GM12878 (cell line): ENCODE results near the gene ATP8A1. TPM values are rescaled to one million over a fixed set of nuclear protein-coding genes. Genes with fewer than 3 reads are reported as not detected.
"Not testable (repeated sequence)": the region's sequence is repeated elsewhere in the genome, so short reads cannot be mapped to it uniquely, and the experiment has no call there.

Experiments
- ATAC-seq: fragments of 200-7000 bp; cut with Tn5 transposase; 3 replicates; pipeline ENCODE4 v1.9.1; 2020; ENCODE audit warnings: mild to moderate bottlenecking, moderate library complexity
- BruUV-seq: library from RNA; stranded (reverse); fragments of 400-500 nt; replicated peaks from 2 replicates; lab custom pipeline; 2021; lab: Mats Ljungman, UMichigan
- CTCF ChIA-PET: fragments of 300-600 bp; sonication (Branson Sonifier 250); formaldehyde crosslinking; extraction: SDS; loops from one replicate; lab custom pipeline; 2021; ENCODE audit warnings: inconsistent platforms; lab: Yijun Ruan, JAX
- POLR2A ChIA-PET: fragments of 350-600 bp; formaldehyde crosslinking; extraction: SDS; loops from one replicate; lab custom pipeline; 2021; ENCODE audit warnings: inconsistent platforms; lab: Charles Lee
- RAD21 ChIA-PET: fragments of 300-600 bp; sonication (Branson Sonifier 250); formaldehyde crosslinking; loops from one replicate; lab custom pipeline; 2023; ENCODE audit warnings: antibody characterized with exemption; ENCODE audit not compliant: unreplicated experiment; lab: Charles Lee
- SMC1A ChIA-PET: fragments of 300-600 bp; sonication (Branson Sonifier 250); formaldehyde crosslinking; loops from one replicate; lab custom pipeline; 2023; ENCODE audit not compliant: unreplicated experiment, uncharacterized antibody; lab: Charles Lee
- DNase-seq: peaks from one replicate; pipeline ENCODE4 v3.0.0-alpha.2; 2011; ENCODE audit warnings: low read depth, low spot score
- FAIRE-seq: peaks from 3 replicates; lab custom pipeline; 2011; peaks lifted over from hg19 to GRCh38; lab: Jason Lieb, UNC
- H2AFZ ChIP-seq: 2 replicates; pipeline ENCODE4 v1.6.0; 2011; ENCODE audit warnings: low read depth, low read length, control low read depth; ENCODE audit not compliant: control insufficient read depth
- H3K27ac ChIP-seq: 2 replicates; pipeline ENCODE4 v1.5.1; 2011; ENCODE audit warnings: control low read depth; ENCODE audit not compliant: control insufficient read depth, insufficient read depth
- H3K27me3 ChIP-seq, 2 experiments: replicated peaks in 1 of 2; 2 replicates each; pipeline versions ENCODE4 v1.6.0 to v1.6.1; 2011; ENCODE audit warnings: low read length in 1 of 2; ENCODE audit not compliant: control insufficient read depth in 2 of 2, insufficient read depth in 2 of 2
- H3K36me3 ChIP-seq, 2 experiments: 2 replicates each; pipeline ENCODE4 v1.5.1; 2011; ENCODE audit warnings: low read length in 1 of 2; ENCODE audit not compliant: control insufficient read depth in 2 of 2, insufficient read depth in 2 of 2
- H3K4me1 ChIP-seq: 2 replicates; pipeline ENCODE4 v1.6.1; 2011; ENCODE audit warnings: mild to moderate bottlenecking, low read length, moderate library complexity, mixed read lengths; ENCODE audit not compliant: control insufficient read depth, insufficient read depth
- H3K4me2 ChIP-seq: 2 replicates; pipeline ENCODE4 v1.6.0; 2011; ENCODE audit warnings: control low read depth; ENCODE audit not compliant: control insufficient read depth, insufficient read depth
- H3K4me3 ChIP-seq: fragments of 200-600 bp; sonication (generic); 2 replicates; pipeline ENCODE4 v1.5.1; 2016
- H3K79me2 ChIP-seq: 2 replicates; pipeline ENCODE4 v1.6.0; 2011; ENCODE audit warnings: low read length; ENCODE audit not compliant: control insufficient read depth, insufficient read depth
- H3K9ac ChIP-seq: 2 replicates; pipeline ENCODE4 v1.8.0; 2011; ENCODE audit warnings: low read length, control low read depth, mixed read lengths; ENCODE audit not compliant: control insufficient read depth, insufficient read depth
- H3K9me3 ChIP-seq: replicated peaks from 3 replicates; pipeline ENCODE4 v1.5.1; 2011; ENCODE audit warnings: mild to moderate bottlenecking, low read length; ENCODE audit not compliant: control insufficient read depth, insufficient read depth
- H4K20me1 ChIP-seq: 2 replicates; pipeline ENCODE4 v1.6.0; 2011; ENCODE audit not compliant: control insufficient read depth, insufficient read depth
- CTCF ChIP-seq, 3 experiments: IDR thresholded peaks in 2 of 3; conservative IDR thresholded peaks in 1 of 3; 2 replicates each; pipeline ENCODE4 v1.5.1; 2011; ENCODE audit warnings: low read depth in 3 of 3, low read length in 3 of 3, mild to moderate bottlenecking in 3 of 3, control low read depth in 2 of 3, moderate library complexity in 2 of 3, inconsistent platforms in 1 of 3, mixed read lengths in 1 of 3; ENCODE audit not compliant: control insufficient read depth in 2 of 3, insufficient read depth in 1 of 3; ENCODE audit errors: extremely low read depth in 1 of 3
- HDGF ChIP-seq: fragments of 450-650 bp; IDR thresholded peaks from 2 replicates; pipeline ENCODE4 v1.6.1; 2016; ENCODE audit warnings: antibody characterized with exemption
- REST ChIP-seq: IDR thresholded peaks from 2 replicates; pipeline ENCODE4 v1.6.1; 2012; ENCODE audit warnings: mild to moderate bottlenecking, low read depth, low read length
- ZBED1 ChIP-seq: IDR thresholded peaks from 2 replicates; pipeline ENCODE4 v1.6.1; 2016; ENCODE audit warnings: borderline replicate concordance
- WGBS: methylation state at CpG from one replicate; pipeline ENCODE4 v1.1.6; 2016; ENCODE audit warnings: low lambda C conversion rate; ENCODE audit not compliant: insufficient replicate concordance, insufficient coverage; ENCODE audit errors: missing lambda C conversion rate; 5-methylcytosine and 5-hydroxymethylcytosine counted together
- in situ Hi-C: fragments of 300-500 bp; cut with MboI; formaldehyde crosslinking; loops from 9 replicates; pipeline ENCODE4 v1.14.3; 2018; ENCODE audit warnings: mixed read lengths
- intact Hi-C: fragments of 100-400 bp; cut with micrococcal nuclease; formaldehyde crosslinking; loops from one replicate; pipeline ENCODE4 v1.14.2; 2022; ENCODE audit not compliant: unreplicated experiment
- polyA plus RNA-seq, 11 experiments: library from polyadenylated mRNA; depleted of rRNA in 4 of 11; unstranded in 6 of 11; stranded (reverse) in 5 of 11; fragments of >200 nt; fragmentation: Nextera tagmentation in 4 of 11; fragmentation: Illumina TruSeq in 1 of 11; extraction: Ambion mirVana in 4 of 11; extraction: Trizol in 1 of 11; gene quantifications; 1 replicate in 1 of 11; 2 replicates in 10 of 11; pipeline versions ENCODE4 v1.2.1 to v1.2.3, GENCODE V29; 2011 to 2016; ENCODE audit warnings: inconsistent platforms in 2 of 11, missing spikeins in 2 of 11, low read depth in 1 of 11
- total RNA-seq, 4 experiments: library from RNA; depleted of rRNA in 3 of 4; stranded (reverse); fragments of >200 nt in 3 of 4; fragmentation: Illumina TruSeq in 1 of 4; extraction: Trizol in 1 of 4; gene quantifications; 2 replicates each; pipeline versions ENCODE4 v1.2.1 to v1.2.3, GENCODE V29; 2013 to 2021

The ATP8A1 gene
- total and polyA plus RNA-seq, 10 of the 15 experiments (the other 5 are each of a cell fraction or from before 2014, with no cell fraction given), result 9.0 to 116 (median 37.3) TPM

- ChIA-PET RAD21 (interaction anchor here (1.0 to 3.8 kb wide), 2 partner anchors 8 to 33 kb away, joined by 3 to 25 read pairs; no protein-coding TSS in a partner anchor), CTCF (interaction anchor here (1.1 to 1.4 kb wide), 2 partner anchors 11 to 32 kb away, joined by 3 to 4 read pairs; no protein-coding TSS in a partner anchor), POLR2A (interaction anchor here (1.1 kb wide), 1 partner anchor 8 kb away, joined by 3 read pairs; no protein-coding TSS in a partner anchor), SMC1A (interaction anchor here (1.1 to 5.7 kb wide), 2 partner anchors 8 to 116 kb away, joined by 3 to 42 read pairs; no protein-coding TSS in a partner anchor)
- no peaks in the 10 kb centered on the region for H4K20me1 ChIP-seq
- no peaks in the 10 kb centered on the region for H3K79me2 ChIP-seq
- no peak overlapping the region for H3K4me2 ChIP-seq
- intact Hi-C loops (loop anchor here (5.0 kb wide), 1 partner anchor 35 kb away; no protein-coding TSS in a partner anchor), in situ Hi-C loops (no loop called here)
- no peak for DNase-seq
- no peak overlapping the region; the same call in 1 of the 2 replicates for H3K27ac ChIP-seq
- no peaks in the 10 kb centered on the region for H3K27me3 ChIP-seq
- no peak overlapping the region for H2AFZ ChIP-seq
- H3K4me3 ChIP-seq, result no peak overlapping the region
- no peak overlapping the region for H3K9ac ChIP-seq
- WGBS, result 50% methylated on average over 1 of the region's 1 CpG
- peaks cover 32% of the 10 kb centered on the region for H3K4me1 ChIP-seq
- H3K36me3 ChIP-seq, result peaks cover 0 to 2% of the 10 kb centered on the region in 2 experiments; a peak in 3 of 4 replicates
- no peak for FAIRE-seq
- no TSS peak for BruUV-seq
- TF ChIP-seq CTCF (IDR thresholded peaks at IDR 0.05 in 2 of 3, conservative IDR thresholded peaks at IDR 0.05 in 1 of 3; ENCODE audit: control insufficient read depth in 2 of 3, extremely low read depth in 1 of 3, insufficient read depth in 1 of 3, low read depth in 3 of 3, low read length in 3 of 3) (no peak), REST (no peak), ZBED1 (no peak), HDGF (no peak)
- no peaks in the 10 kb centered on the region for H3K9me3 ChIP-seq
- no peak for ATAC-seq
These were observed 169.7 kb downstream of the ATP8A1 start for GRCh38 chr4:42487230-42487629.

GRCh38 chr4:42486156-42486555 lies 170.7 kb downstream of the ATP8A1 start:
- FAIRE-seq, H3K36me3 ChIP-seq, H3K27me3 ChIP-seq, H3K9ac ChIP-seq, H3K9me3 ChIP-seq, RAD21 ChIA-PET, H3K79me2 ChIP-seq, in situ Hi-C loops, H4K20me1 ChIP-seq, H3K4me2 ChIP-seq, H2AFZ ChIP-seq, BruUV-seq, DNase-seq, H3K4me3 ChIP-seq, H3K27ac ChIP-seq, ATAC-seq: not testable (repeated sequence)
- intact Hi-C loops, result loop anchor here (5.0 kb wide), 1 partner anchor 34 kb away; no protein-coding TSS in a partner anchor
- 88% methylated on average over 6 of the region's 6 CpGs for WGBS
- ChIA-PET SMC1A (interaction anchor here (5.7 kb wide), 1 partner anchor 7 kb away, joined by 42 read pairs; no protein-coding TSS in a partner anchor), CTCF (interaction anchor here (1.1 to 1.4 kb wide), 3 partner anchors 10 to 33 kb away, joined by 3 to 4 read pairs (median 3); no protein-coding TSS in a partner anchor), POLR2A (interaction anchor here (0.6 kb wide), 1 partner anchor 17 kb away, joined by 3 read pairs; no protein-coding TSS in a partner anchor)
- H3K4me1 ChIP-seq, result peaks cover 32% of the 10 kb centered on the region
